ENCODE results near the gene TEAD1. TPM values are rescaled to one million over a fixed set of nuclear protein-coding genes. Genes with fewer than 3 reads are reported as not detected.

The TEAD1 gene
- total RNA-seq, 2 donors from 2014 or later: 47.9 to 87.0 TPM

DNA sequence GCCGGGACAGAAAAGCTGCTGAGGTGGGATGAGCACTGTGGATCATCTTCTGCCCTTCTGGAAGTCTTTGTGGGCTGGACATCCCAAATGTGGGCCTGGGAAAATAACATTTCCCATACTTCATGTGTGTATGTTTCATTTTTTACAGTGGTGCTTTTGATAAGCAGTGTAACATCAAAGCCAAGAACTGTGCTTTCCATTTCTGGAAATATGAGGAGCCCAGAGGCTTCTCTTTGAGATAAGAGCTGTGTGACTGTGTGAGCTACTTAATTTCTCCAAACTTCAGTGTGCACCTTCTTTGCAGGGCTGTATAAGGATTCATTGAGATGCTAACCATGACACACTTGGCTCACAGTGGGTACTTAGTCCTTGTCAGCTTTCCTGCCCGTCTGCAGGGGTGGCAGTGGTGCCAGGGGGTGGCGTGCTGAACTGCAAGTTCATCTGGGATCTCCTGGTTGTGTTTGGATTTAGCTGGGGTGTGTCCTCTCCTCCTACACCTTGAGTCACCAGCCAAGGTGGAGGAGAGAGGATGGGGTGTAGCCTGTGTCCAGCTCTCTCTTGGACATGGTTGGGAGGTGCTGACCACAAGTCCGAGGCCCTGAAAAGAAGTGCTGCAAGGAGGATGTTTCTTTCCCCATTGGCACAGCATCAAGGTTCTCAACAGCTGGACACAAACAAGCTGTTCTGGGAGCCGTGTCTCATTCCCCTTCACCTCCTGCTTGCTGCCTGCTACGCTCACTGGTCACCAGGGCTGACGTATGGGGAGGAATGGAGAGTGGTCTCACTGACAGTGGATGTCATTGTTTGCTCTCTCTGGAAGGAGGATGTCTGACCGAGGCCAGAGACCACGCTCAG, 139.4 kb downstream of the TEAD1 start:
- H3K27me3 ChIP-seq (replicated peaks; ENCODE audit: insufficient read depth): no peaks in the 10 kb centered on the region
- H3K4me1 ChIP-seq (replicated peaks): peaks cover 2% of the 10 kb centered on the region
- no peak for DNase-seq (ENCODE audit: low spot score)
- intact Hi-C loops (cut with DNase I): loop anchor here (5.0 to 10.0 kb wide), 3 partner anchors 79 to 209 kb away; no protein-coding TSS in a partner anchor
- 54% methylated on average over 8 of the region's 9 CpGs for WGBS
- H3K27ac ChIP-seq: peak overlapping the region; percentile 59 to 63
- TF ChIP-seq CTCF (IDR thresholded peaks at IDR 0.05) (peak in 1 of 4 experiments; percentile 40), POLR2A (IDR thresholded peaks at IDR 0.05) (no peak)
- no peaks in the 10 kb centered on the region for H3K36me3 ChIP-seq
- H3K4me3 ChIP-seq: no peak overlapping the region
- H3K9me3 ChIP-seq: no peaks in the 10 kb centered on the region

DNA sequence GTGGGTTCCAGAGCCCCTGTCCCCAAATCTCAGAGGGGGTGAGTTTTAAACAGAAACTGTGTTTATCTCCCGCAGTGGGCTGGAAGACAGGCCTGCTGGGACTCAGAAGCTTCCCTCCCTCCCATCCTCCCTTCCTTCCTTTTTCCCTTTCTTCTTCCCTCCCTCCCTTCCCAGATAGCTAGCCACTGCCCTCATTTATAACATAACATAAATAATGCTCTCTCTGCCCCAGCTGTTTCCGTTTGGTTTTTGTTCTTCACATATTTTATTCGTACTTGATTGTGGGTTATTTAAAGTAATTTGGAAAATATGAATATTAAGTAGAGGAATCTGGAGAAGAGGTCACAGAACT, 140.9 kb downstream of the TEAD1 start:
- 17% methylated on average over 3 of the region's 3 CpGs for WGBS
- Histone ChIP-seq H3K27ac (peak overlapping the region; percentile 59 to 63), H3K27me3 (replicated peaks; ENCODE audit: insufficient read depth) (no peaks in the 10 kb centered on the region), H3K4me1 (replicated peaks) (peaks cover 2% of the 10 kb centered on the region), H3K4me3 (no peak overlapping the region), H3K36me3 (no peaks in the 10 kb centered on the region), H3K9me3 (no peaks in the 10 kb centered on the region)
- DNase-seq (ENCODE audit: low spot score): no peak
- TF ChIP-seq POLR2AphosphoS5 (IDR thresholded peaks at IDR 0.05): no peak
- TF ChIP-seq CTCF (IDR thresholded peaks at IDR 0.05): no peak
- TF ChIP-seq POLR2A (IDR thresholded peaks at IDR 0.05): no peak
- intact Hi-C loops (cut with DNase I): loop anchor here (5.0 to 10.0 kb wide), 2 partner anchors 62 to 210 kb away; no protein-coding TSS in a partner anchor

- no peak for TF ChIP-seq POLR2AphosphoS5 (IDR thresholded peaks at IDR 0.05)
- no peak for TF ChIP-seq POLR2A (IDR thresholded peaks at IDR 0.05)
- TF ChIP-seq CTCF (IDR thresholded peaks at IDR 0.05): no peak
- H3K4me3 ChIP-seq: no peak overlapping the region
- intact Hi-C loops (cut with DNase I): loop anchor here (5.0 to 10.0 kb wide), 2 partner anchors 61 to 211 kb away; no protein-coding TSS in a partner anchor
- H3K9me3 ChIP-seq: no peaks in the 10 kb centered on the region
- peaks cover 2% of the 10 kb centered on the region for H3K4me1 ChIP-seq (replicated peaks)
- peak overlapping the region in 1 of 2 donors; percentile 63 for H3K27ac ChIP-seq
- H3K27me3 ChIP-seq (replicated peaks; ENCODE audit: insufficient read depth): no peaks in the 10 kb centered on the region
- 73% methylated on average over 10 of the region's 10 CpGs for WGBS
- H3K36me3 ChIP-seq: no peaks in the 10 kb centered on the region
- no peak for DNase-seq (ENCODE audit: low spot score)
Observed at GRCh38 chr11:12815931-12816494, 141.8 kb downstream of the TEAD1 start.

GRCh38 chr11:12817681-12818332, 143.6 kb downstream of the TEAD1 start:
- no peaks in the 10 kb centered on the region for H3K27me3 ChIP-seq (replicated peaks; ENCODE audit: insufficient read depth)
- intact Hi-C loops (cut with DNase I): loop anchor here (5.0 to 10.0 kb wide), 2 partner anchors 59 to 213 kb away; no protein-coding TSS in a partner anchor
- TF ChIP-seq POLR2A (IDR thresholded peaks at IDR 0.05) (no peak), CTCF (IDR thresholded peaks at IDR 0.05) (no peak), POLR2AphosphoS5 (IDR thresholded peaks at IDR 0.05) (no peak)
- no peak overlapping the region for H3K27ac ChIP-seq
- no peaks in the 10 kb centered on the region for H3K36me3 ChIP-seq
- H3K4me3 ChIP-seq: no peak overlapping the region
- WGBS: 76% methylated on average over 6 of the region's 6 CpGs
- peaks cover 2% of the 10 kb centered on the region for H3K4me1 ChIP-seq (replicated peaks)
- DNase-seq (ENCODE audit: low spot score): no peak
- H3K9me3 ChIP-seq: no peaks in the 10 kb centered on the region
